HG03432 (cell line): Measurements from ENCODE around the gene RNMT.
A peak's percentile ranks its signal among the peaks of the same experiment; 100 is the strongest.
"Not testable (repeated sequence)": the region's sequence is repeated elsewhere in the genome, so short reads cannot be mapped to it uniquely, and the experiment has no call there.

ENCODE experiments used
- ATAC-seq: cut with Tn5 transposase; IDR thresholded peaks from one replicate; pipeline ENCODE4 v1.9.1; 2021; ENCODE audit warnings: mild to moderate bottlenecking, moderate library complexity; ENCODE audit not compliant: unreplicated experiment

The RNMT gene

DNA sequence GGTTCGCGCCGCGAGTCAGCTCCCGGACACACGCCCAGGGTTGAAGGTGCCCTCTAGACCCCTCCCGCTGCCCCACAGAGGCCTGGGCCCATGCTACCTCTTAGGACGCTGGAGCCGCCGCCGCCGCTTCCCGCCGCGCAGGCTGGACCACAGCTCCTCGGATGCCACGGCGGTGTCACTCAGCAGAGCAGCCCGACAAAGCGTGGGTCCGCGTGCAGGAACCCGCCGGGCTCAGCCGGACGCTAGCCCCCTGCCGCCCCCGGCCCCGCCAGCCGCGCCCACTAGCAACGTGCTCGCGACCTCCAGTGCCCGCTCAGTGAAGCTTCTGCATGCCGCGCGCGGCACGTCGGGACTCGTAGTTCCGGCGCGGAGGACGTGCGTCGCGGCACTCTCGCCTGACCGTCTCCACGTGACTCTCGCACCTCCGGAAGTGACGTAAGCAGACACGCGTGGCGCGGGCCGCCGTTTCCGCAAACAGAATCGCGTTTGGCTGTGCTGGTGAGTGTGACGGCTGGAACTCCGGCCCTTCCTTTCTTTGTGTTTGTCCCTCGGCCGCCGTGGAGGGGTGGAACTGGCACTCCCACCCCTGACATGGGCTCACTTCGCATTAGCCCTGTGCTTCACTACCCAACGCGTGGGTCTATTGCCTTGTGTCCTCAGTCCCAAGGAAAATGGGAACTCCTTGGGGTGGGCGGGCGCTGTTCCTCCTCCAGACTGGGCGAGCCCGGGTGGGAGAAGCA, at the start of gene RNMT, which contains the start of gene FAM210A:
Gene RNMT, plus strand, starts transcription at position 442 of the 740 bp plus-strand sequence. CDS start 4,845 bp downstream, outside the sequence.
Gene FAM210A, minus strand, starts transcription at position 327 of the 740 bp plus-strand sequence. CDS start 44,481 bp downstream, outside the sequence.
- ATAC-seq, result peak; percentile 93

DNA sequence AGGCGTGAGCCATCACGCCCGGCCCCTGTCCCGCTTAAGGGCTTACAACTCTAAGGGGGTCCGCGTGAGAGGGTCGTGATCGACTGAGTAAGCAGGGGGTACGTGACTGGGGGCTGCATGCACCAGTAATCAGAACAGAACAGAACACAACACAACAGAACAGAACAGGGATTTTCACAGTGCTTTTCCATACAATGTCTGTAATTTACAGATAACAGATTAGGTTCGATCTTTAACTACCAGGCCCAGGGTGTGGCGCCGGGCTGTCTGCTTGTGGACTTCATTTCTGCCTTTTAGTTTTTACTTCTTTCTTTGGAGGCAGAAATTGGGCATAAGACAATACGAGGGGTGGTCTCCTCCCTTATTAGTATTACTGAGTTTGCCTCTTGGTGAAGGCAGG, 49.1 kb upstream of the RNMT start:
- ATAC-seq, result not testable (repeated sequence)

DNA sequence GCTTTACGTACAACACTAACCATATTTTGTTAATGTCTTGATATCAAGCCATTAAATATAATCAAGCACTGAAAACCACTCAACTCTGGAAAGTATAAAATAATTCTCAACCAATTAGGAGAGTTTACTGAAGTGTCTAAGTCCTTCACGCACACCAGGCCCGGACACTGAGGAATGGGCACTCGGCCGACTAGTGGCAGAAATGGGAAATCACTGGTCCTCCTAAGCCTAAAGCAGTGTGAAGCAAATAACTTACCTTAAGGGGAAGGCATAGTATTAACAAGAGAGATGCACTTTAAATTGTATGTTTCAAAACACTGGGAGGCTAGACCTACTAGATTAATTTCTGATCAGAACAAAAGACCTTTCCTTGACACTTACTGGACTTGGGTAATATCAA, 45.9 kb upstream of the RNMT start:
- ATAC-seq, result no peak

DNA sequence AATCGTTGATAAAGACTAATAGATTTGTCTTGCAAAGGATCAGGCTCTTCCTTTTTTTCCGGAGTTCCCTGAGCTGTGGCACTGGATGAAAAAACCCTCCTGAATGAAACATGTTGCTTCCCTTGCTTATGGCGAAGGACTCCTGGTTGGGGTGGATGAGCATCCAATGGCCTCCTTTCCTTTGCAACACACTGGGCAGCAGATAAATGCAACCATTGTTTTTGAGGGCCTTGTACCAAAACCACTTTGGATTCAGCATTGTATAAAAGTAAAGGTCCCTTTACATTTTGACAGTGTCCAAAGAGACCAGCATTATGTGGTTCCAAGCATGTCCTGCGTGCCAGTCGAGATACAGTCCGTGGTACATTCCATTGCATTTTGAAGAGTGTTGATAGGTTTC, 44.8 kb upstream of the RNMT start:
- no peak for ATAC-seq

DNA sequence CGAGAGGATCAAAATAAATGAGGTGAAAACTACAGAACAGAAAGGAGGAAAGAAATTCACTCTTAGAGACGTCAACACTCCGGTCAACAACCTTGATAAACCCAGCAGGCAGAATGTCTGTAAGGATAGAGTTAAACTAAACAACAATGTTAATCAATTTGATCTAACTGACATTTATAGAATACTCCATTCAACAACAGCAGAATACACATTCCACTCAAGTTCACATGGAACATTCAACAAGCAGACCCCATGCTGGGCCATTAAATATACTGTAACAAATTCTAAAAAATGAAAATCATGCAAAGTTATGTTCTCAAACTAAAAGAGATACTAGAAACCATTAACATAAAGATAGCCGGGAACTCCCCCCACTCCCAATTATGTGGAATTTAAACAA, 41.9 kb upstream of the RNMT start:
- ATAC-seq, result no peak

DNA sequence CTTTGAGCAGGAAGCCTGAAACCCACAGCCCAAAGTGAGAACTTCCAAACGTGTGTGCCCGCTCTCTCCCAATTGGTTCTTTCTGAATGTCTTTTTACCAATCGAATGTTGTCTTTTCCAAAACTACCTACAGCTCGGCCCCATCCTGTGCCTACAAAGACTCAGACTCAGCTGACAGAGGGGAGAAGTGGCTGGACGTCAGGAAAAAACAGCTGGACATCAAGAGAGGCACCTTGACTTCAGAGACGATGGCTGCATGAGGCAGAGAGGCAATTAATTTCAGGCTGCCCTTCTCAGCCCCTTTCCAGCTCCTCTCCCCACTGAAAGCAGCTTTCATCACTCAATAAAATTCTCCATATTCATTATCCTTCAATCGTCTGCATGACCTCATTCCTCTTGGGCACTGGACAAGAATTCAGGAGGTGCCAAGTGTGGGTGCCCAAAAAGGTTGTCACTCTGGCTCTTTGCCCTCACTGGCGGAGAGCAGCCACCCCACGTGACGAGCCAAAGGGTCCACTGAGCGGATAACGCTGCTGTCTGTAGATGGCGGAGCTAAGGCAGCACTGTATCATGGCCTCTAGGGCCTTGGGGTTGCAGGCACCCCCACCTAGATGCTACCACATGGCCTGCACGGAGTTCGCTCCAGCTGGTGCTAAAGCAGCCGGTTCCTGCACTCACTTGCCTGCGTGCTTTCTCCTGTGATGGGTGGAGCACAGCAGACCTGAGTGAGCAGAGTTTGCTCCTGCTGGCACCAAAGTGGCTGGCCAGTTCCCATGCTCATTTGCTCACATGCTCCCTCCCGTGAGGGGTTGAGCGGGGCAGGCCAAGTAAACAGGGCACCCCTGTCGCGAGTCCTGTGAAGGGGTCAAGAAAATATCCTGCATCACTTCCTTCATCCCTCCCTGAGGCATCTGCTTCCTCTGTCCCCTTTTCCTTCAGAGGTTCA, 38.0 kb upstream of the RNMT start:
- ATAC-seq, result no peak

DNA sequence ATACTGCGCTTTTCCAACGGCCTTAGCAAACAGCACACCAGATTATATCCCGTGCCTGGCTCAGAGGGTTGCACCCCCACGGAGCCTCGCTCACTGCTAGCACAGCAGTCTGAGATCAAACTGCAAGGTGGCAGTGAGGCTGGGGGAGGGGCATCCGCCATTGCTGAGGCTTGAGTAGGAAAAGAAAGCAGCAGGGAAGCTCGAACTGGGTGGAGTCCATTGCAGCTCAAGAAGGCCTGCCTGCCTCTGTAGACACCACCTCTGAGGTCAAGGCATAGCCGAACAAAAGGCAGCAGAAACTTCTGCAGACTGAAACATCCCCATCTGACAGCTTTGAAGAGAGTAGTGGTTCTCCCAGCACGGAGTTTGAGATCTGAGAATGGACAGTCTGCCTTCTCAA, 36.4 kb upstream of the RNMT start:
- ATAC-seq, result not testable (repeated sequence)

DNA sequence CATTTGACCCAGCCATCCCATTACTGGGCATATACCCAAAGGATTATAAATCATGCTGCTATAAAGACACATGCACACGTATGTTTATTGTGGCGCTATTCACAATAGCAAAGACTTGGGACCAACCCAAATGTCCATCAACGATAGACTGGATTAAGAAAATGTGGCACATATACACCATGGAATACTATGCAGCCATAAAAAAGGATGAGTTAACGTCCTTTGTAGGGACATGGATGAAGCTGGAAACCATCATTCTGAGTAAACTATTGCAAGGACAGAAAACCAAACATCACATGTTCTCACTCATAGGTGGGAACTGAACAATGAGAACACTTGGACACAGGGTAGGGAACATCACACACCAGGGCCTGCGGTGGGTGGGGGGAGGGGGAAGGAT, 31.1 kb upstream of the RNMT start:
- not testable (repeated sequence) for ATAC-seq

DNA sequence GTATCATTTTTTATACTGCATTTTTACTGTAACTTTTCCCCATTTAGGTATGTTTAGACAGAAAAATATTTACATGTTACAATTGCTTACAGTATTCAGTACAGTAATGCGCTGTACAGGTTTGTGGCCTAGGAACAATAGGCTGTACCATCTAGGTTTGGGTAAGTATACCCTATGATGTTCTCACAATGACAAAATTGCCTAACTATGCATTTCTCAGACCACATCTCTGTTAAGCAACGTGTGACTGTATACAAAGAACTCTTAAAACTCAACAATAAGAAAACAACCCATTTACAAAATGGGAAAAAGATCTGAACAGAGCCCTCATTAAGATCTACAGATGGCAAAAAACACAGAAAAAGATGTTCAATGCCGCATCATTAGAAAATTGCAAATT, 29.5 kb upstream of the RNMT start:
- ATAC-seq, result no peak

DNA sequence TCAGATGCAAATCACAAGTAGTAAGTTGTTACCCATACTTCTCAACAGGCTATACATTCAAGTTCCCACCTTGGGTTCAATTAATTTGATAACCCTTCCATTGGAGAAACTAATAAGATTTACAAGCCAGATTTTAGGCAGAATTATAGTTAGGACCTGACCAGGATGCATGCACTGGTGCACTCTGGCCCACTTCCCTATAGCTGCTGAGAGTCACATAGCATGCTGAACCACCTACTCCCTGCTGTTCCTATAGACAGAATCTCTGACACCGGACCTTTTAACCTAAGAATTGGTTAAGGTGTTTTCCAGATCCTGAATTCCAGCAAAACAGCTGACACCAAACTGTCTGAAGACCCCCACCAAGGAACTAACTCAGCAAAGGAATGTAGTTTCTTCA, 26.3 kb upstream of the RNMT start:
- no peak for ATAC-seq

DNA sequence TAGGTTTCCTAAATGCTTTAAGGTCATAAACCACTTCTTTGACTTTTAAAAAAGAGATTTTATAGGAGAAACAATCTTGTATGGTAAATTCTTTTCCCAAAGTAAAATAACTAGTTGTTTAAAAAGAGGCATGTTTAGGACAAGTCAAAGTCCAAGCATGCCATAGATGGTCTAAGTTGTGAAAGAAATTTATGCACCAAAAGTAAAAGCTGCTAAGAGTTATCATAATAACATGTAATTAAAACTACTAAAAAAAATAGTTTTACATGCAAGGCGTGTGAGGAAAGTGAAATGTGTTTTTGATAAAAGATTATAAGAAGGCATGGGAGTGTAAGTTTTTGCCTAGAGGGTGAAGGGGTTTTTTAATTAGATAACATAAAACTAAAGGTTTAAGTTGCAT, 22.6 kb upstream of the RNMT start:
- no peak for ATAC-seq

DNA sequence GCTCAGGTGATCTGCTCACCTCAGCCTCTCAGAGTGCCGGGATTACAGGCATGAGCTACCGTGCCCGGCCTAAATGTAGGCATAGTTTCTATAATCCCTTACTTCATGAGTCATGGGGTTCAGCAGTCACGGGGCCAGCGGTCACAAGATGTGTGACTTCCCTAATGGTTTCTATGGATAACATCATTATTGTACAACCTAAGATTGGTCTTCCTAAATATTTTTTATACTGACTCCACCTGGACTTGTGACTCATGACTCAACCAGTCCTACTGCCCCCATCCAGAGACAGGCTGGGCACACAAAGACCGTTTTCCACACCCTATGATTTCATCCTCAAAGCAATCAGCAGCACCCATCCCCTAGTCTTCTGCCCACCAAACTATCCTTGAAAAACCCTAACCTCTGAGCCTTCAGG, 16.1 kb upstream of the RNMT start:
- no peak for ATAC-seq

DNA sequence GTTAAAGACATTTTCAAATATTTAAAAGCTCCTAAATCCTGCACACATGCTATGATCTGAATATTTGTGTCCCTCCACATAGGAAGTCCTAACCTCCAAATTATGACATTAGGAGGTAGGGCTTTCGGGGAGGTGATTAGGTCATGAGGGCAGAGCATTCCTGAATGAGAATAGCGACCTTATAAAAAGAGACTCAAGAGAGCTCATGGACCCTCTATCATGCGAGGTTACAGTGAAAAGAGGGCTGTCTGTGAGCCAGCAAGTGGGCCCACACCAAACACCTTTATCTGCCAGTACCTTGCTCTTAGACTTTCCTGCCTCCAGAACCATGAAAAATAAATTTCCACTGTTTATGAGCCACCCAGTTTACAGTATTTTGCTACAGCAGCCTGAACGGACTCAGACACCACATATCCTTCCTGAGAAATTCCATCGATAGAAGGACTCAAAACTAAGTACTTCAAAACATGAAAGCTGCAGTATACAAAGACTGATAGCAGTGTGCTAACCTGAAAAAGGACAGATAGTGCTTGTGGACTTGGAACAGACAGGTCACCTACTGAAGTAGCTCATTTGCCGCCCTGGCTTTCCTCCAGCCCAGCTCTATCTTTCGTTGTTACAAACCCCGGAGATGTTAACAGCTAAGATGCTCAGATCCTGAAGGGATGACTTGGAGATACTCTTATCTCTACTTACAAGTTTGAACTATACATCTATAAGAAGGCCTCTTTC, 13.9 kb upstream of the RNMT start:
- no peak for ATAC-seq

DNA sequence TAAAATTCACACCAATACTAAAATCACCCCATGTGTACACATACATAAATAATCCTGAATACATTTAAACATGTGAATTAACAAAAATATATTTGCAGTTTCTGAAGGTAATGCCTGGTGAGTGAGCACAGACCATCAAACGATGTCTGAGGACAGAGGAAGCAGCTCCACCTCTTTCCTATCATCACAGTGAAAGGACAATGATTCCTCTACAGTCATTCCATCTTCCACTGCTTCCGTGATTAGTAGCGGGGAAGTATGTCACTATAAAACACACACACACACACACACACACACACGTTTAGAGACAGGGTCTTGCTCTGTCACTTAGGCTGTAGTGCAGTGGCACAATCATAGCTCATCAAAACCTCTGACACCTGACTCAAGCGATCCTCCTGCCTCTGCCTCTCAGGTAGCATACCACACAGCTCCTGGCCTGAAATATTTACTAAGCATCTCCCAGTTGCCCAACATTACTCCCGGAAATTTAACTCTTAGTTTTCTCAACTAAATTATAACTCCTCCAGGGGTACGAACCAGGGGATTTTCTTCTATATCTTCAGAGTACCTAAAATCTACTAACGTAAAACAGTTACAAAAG, 12.9 kb upstream of the RNMT start:
- ATAC-seq, result no peak

DNA sequence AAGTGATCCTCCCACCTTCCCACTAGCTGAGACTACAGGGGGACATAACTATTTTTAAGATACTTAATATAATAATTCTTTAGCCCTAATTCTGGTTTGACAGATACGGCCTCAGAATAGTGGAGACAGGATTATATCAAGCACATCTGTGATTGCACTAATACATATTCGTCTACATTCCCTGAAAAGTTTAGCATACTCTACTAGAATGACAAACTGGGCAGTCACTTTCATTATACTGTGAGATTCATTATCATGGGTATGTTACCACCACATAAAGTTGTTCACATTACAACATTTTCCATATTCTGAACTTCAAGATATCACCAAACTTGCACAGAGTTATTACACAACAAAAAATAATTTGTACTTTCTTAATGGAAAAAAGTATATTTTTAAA, 11.1 kb upstream of the RNMT start:
- no peak for ATAC-seq

DNA sequence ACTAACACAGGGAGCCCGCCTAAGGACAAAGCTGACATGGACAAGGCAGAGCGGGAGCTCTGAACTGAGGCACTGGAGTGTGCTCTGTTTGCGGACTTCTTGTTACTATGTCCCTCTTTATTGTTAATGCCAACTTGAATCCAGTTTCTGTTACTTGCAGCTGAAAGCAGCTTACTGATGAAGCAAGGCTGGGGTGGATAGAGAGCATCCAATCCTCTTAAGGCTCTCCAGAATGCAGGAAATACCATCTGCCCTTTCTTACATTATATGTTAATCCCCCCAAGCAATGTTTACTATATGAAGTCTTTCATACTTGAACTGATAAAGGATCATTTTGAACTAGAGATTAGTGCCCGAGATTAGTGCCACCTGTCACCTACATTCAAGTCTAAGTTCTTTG, 9.6 kb upstream of the RNMT start:
- no peak for ATAC-seq

DNA sequence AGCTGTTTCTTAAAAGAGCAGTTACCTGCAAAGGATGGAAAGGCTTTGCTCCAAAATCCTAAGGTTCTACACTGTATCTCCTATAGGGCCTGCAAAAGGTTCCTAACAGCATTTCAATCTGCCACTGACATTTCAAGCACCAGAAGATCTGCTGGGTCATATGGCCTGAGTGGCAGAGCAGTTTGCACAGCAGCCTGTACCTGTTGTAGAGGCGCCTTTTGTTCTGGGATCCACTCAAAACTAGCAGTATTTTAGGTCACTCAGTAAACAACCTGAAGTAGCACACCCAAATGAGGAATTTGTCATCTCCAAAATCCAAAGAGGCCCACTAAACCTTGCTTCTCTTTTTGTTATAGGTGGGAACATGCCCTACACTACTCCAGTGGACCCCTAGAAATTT, 6.3 kb upstream of the RNMT start:
- no peak for ATAC-seq

DNA sequence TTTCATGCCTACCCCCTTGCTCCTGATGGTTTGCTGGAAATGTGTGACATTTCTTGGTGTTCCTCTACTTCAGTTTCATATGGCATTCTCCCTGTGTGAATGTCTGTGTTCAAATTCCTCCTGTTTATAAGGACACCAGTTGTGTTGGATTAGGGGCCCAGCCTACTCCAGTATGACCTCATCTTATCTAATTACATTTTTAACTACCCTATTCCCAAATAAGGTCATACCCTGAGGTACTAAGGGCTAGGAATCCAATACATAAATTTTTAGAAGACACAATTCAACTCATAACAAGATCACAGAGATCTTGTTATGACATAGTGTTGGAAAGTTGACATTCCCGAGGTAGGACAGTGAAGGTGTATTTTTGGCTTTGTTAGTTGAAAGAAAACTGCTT, 5.6 kb upstream of the RNMT start:
- no peak for ATAC-seq

DNA sequence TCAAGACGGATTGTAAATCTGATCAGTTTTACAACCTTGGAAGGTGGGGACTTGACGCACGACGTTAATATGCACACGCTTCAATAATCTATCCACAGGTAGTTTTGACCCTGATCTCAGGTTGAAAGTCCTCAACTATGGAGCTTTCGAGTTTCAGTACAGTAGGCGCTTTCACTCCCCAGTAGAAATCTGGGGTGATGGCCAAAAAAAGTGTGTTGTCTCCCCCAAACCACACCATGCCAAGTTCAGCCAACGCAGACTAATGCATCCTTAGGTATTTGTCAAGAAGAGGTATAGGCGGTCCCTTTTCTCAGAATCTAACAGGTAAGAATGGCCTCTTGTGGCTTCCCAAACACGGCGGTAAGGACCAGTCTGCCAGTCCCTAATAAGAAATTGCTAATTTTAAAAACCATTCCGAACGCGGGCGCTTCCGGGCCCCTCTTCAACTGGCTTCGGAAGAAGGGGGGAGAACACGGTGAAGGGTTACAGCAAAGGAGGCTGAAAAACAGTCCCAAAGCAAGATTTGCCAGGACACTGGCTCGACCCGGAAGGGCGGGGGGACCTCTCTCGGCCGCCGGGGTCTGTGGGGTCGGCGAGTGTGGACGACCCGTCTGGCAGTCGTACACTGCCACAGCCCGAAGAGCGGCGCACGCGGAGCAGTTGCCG, 774 bp upstream of the RNMT start:
- no peak for ATAC-seq

DNA sequence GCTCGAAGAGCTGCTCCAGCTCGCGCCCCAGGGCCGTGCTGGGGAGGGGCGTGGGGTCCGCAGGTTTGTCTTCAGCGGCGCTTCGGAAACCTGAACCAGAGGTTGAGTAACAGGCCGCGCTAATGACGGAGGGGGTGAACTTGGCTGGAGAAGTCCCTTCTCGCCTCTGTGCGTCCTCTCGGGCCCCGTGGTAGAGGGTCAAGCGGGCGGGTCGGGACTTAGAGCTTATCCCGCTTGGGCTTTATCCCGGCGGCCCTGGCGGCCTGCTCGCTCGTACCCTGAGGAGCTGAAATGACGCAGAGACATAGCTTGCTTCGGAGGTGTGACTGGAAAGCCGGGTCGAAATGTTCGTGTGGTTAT, 479 bp downstream of the RNMT start:
- peak; percentile 21 for ATAC-seq
